Measurements from ENCODE around the gene KCNG3.

KCNG3 gene, protein sequence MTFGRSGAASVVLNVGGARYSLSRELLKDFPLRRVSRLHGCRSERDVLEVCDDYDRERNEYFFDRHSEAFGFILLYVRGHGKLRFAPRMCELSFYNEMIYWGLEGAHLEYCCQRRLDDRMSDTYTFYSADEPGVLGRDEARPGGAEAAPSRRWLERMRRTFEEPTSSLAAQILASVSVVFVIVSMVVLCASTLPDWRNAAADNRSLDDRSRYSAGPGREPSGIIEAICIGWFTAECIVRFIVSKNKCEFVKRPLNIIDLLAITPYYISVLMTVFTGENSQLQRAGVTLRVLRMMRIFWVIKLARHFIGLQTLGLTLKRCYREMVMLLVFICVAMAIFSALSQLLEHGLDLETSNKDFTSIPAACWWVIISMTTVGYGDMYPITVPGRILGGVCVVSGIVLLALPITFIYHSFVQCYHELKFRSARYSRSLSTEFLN

GRCh38 chr2:42493468-42494354, at the start of gene KCNG3:
Gene KCNG3, minus strand, starts transcription at chr2:42493982. Its CDS starts 481 bp downstream, at chr2:42493501.
- peak; percentile 55 for DNase-seq (ENCODE audit: low spot score)

- no peak for DNase-seq (ENCODE audit: low spot score)
These were observed 49.1 kb upstream of the KCNG3 start for GRCh38 chr2:42542871-42543270.

GRCh38 chr2:42537493-42537892, 43.7 kb upstream of the KCNG3 start:
- DNase-seq (ENCODE audit: low spot score), result no peak

DNA sequence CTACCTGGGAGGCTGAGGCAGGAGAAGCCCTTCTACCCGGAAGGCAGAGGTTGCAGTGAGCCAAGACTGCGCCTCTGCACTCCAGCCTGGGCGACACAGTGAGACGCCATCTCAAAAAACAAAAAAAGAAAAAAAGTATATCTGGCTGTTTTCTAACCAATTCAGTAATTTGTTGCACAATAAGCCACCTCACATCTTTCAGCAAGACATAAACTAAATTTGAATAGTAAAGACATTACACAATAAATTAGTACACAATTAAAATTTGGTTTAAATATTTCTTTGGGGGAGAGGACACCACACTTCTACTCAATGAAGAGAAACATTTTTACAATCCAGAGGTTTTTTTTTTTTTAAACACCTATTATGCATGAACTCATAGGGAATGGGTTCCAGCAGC, 38.6 kb upstream of the KCNG3 start:
- no peak for DNase-seq (ENCODE audit: low spot score)

GRCh38 chr2:42523341-42523740, 29.6 kb upstream of the KCNG3 start:
- no peak for DNase-seq (ENCODE audit: low spot score)

- no peak for DNase-seq (ENCODE audit: low spot score)
These were observed 28.3 kb upstream of the KCNG3 start for GRCh38 chr2:42522035-42522434.

DNA sequence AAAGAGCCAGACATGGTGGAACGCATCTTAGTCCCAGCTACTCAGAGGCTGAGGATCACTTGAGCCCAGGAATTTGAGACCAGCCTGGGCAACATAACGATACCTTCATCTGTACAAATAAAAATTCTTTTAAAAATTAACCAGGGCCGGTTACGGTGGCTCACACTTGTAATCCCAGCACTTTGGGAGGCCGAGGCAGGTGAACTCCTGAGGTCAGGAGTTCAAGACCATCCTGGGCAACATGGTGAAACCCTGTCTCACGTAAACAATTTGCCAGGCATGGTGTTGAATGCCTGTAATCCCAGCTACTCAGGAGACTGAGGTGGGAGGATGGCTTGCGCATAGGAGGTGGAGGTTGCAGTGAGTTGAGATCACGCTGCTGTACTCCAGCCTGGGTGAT, 25.8 kb upstream of the KCNG3 start:
- DNase-seq (ENCODE audit: low spot score), result no peak

DNA sequence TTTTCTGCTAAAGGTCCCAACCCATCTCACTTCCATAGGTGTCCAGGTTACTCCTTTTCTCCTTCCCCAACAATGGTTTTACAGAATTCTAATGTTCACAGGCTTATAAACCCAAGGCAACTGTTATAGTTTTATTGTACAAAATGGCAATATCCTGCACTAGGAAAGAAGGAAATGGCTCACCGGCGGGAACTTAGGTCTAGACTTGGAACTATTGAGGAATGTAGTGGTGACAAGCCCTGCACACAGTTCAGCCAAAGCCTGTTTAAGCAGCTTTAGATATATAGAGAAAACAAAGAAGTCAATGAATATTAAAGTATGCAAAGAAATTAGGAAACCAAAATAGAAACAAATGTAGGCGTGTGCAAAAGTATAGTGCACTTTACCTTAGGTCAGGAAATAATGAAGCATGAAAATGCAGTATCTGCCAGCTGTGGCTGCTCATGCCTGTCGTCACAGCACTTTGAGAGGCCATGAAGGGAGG, 22.7 kb upstream of the KCNG3 start:
- no peak for DNase-seq (ENCODE audit: low spot score)

GRCh38 chr2:42513252-42513918, 19.6 kb upstream of the KCNG3 start:
- peak; percentile 31 for DNase-seq (ENCODE audit: low spot score)

DNA sequence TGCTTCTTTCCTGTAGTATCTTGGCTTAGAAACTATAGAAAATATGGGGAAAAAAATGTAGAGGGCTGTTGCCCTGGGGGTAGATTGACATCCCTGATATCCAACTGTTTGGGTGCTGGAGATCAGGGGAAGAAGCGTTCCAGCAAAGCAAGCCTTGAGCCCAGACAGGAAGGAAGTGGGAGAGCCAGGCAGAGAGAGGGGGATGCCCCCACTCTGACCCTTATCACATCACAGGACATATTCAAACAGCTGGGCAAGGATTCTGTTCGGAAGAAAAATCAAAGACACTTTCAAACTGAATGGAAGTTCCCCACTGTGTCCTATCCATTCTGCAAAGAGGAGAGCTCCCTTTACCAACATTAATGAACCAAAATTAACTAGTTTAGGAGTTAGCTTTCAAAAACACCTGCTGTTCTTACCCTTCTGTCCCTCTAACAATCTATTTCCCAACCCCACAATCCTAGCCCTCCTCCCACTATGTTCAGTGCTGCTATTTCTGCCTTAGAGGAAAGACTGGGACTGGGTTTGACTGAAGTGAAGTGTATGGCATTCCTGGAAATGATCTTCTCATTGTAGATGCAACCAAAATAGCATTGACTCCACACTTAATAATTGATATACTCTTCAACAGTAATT, 16.9 kb upstream of the KCNG3 start:
- no peak for DNase-seq (ENCODE audit: low spot score)

DNA sequence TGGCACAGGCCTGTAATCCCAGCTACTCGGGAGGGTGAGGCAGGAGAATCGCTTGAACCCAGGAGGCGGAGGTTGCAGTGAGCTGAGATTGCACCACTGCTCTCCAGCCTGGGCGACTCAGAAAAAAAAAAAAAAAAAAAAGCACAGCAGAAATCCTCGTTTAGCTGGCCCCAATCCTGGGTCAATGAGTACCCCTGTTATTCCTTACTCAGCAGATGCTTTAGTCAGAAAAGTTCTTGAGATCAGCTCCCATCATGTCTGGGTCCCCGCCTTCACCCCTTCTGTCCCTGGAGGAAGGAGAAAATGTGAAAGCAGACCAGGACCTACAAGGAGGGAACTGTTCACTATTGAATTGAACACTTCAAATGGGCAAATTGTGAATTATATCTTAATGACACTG, 16.4 kb upstream of the KCNG3 start:
- no peak for DNase-seq (ENCODE audit: low spot score)

GRCh38 chr2:42504364-42505230, 10.8 kb upstream of the KCNG3 start:
- peak; percentile 34 for DNase-seq (ENCODE audit: low spot score)

DNA sequence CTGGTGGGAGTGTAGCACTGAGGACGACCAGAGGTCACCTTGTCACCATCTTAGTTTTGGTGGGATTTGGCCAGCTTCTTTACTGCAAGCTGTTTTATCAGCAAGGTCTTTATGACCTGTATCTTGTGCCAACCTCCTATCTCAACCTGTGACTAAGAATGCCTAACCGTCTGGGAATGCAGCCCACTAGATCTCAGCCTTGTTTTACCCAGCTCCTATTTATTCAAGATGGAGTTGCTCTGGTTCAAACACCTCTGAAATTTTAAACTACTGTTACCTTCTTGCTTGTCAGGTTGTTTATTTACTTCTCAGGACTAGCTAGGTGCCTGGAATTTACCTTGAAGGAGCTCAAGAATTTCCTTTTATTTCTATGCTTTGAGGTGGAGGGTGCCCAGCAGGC, 9.5 kb upstream of the KCNG3 start:
- no peak for DNase-seq (ENCODE audit: low spot score)

DNA sequence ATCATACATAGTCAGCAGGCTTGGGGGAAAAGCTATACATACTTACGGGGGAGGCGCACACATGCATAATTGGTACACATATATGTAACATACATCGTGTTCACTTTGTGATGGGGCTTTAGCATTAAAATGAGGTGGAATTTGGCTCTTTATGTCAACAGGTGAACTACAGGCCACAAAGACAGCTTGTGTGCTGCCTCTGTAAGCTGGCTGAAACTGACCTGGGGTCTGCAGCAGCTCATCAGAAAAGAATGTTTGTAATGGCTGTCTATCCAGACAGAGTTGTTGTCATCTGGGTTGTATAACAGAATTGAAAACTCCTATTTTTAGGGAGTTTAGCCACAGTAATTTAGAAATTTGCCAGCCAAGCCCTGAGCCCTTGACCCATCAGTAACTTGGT, 4.7 kb upstream of the KCNG3 start:
- DNase-seq (ENCODE audit: low spot score), result no peak

GRCh38 chr2:42495611-42496010, 1.8 kb upstream of the KCNG3 start:
- DNase-seq (ENCODE audit: low spot score), result no peak

GRCh38 chr2:42495234-42495581, 1.4 kb upstream of the KCNG3 start:
- DNase-seq (ENCODE audit: low spot score), result no peak

DNA sequence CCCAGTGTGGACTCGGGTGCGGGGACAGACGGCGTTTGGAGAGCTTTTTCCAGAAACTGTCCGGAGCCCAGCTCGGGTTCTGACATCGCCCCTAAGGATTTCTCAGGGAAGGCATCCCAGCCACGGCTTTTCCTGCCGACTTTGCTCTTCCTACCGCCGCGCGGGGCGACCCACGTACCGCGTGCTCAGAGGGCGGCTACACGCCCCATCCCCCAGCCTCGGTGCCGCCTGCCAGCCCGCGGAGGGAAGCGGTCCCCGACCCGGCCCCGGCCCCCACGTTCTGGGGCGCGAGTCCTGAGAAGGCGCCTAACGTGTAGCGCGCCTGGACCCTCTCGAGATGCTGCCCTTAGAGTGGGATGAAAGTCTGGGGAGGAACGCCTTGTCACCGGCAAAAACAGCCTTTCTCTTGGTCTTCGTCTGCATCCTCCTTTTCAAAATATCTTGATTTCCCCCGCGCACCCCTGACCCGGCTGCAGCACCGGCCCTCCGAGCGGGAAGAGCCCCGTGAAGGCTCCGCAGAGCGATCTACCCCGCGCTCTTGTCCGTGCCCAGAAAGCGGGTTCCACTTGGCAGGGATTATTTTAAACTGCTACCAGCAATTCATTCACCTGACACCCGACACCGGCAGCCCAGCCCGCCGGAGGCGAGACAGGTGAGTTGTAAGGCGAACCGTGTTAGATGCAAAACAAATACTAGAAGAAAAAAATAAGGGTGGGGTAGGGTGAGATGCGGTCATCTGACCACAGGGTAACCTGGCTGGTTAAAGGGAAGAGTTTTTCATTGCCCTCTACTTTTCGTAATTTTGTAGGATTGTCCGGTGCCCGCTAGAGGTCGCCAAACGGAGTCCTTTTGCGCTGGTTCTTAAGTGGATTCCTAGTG, 812 bp upstream of the KCNG3 start:
- DNase-seq (ENCODE audit: low spot score), result peak; percentile 56

GRCh38 chr2:42492691-42493467, 903 bp downstream of the KCNG3 start:
- no peak for DNase-seq (ENCODE audit: low spot score)

GRCh38 chr2:42488297-42488696, 5.5 kb downstream of the KCNG3 start:
- DNase-seq (ENCODE audit: low spot score), result no peak

Measured in HuH-7 (cell line).